ENCODE results near the gene DENND6B. TPM values are rescaled to one million over a fixed set of nuclear protein-coding genes. Genes with fewer than 3 reads are reported as not detected.

The DENND6B gene
- total and polyA plus RNA-seq, 2 of the 13 experiments (the other 11 are each of a cell fraction or from before 2014, with no cell fraction given): 0.95 to 3.8 TPM

DNA sequence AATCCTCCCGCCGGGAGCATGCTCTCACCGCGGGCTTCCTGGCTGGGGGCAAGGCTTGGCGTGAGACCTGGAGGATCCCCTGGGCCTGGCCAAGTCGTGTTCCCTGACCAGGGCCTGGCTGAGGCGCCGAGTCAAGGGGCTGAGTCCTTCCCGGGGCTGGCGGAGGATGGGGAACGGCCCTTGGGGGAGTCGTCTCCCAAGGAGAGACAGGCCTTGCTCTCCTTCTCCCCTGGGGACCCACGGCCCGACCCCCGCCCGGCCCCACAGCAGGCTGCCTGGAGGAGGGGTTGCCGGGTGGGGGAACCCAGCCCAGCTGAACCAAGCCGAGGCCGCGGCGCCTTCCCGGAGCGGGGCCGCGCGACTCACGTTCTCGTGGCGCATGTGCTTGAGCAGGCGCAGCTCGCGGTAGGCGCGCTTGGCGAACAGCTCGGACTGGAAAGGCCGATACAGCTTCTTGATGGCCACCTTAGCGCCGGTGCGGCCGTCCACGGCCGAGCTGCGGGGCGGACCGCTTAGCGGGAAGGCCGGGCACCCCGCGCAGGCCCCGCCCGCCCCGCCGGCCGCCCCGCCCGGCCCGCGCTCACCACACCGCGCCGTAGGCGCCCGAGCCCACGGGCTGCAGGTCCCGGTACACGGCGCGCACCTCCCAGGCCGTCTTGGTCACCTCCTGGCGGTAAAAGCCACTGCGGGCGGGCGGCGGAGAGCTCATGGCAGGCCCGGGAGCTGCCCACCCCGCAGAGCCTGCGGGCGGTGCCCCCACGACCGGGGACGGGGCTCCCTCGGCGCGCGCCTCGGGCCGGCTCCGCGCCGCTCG, 65.8 kb downstream of the DENND6B start (continued):
- TF ChIP-seq, protein P1, sequence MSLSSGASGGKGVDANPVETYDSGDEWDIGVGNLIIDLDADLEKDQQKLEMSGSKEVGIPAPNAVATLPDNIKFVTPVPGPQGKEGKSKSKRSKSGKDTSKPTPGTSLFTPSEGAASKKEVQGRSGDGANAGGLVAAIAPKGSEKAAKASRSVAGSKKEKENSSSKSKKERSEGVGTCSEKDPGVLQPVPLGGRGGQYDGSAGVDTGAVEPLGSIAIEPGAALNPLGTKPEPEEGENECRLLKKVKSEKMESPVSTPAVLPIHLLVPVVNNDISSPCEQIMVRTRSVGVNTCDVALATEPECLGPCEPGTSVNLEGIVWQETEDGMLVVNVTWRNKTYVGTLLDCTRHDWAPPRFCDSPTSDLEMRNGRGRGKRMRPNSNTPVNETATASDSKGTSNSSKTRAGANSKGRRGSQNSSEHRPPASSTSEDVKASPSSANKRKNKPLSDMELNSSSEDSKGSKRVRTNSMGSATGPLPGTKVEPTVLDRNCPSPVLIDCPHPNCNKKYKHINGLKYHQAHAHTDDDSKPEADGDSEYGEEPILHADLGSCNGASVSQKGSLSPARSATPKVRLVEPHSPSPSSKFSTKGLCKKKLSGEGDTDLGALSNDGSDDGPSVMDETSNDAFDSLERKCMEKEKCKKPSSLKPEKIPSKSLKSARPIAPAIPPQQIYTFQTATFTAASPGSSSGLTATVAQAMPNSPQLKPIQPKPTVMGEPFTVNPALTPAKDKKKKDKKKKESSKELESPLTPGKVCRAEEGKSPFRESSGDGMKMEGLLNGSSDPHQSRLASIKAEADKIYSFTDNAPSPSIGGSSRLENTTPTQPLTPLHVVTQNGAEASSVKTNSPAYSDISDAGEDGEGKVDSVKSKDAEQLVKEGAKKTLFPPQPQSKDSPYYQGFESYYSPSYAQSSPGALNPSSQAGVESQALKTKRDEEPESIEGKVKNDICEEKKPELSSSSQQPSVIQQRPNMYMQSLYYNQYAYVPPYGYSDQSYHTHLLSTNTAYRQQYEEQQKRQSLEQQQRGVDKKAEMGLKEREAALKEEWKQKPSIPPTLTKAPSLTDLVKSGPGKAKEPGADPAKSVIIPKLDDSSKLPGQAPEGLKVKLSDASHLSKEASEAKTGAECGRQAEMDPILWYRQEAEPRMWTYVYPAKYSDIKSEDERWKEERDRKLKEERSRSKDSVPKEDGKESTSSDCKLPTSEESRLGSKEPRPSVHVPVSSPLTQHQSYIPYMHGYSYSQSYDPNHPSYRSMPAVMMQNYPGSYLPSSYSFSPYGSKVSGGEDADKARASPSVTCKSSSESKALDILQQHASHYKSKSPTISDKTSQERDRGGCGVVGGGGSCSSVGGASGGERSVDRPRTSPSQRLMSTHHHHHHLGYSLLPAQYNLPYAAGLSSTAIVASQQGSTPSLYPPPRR (CRISPR knock-in tag; IDR thresholded peaks at IDR 0.05; ENCODE audit: borderline replicate concordance): no peak
- TF ChIP-seq, protein P2, sequence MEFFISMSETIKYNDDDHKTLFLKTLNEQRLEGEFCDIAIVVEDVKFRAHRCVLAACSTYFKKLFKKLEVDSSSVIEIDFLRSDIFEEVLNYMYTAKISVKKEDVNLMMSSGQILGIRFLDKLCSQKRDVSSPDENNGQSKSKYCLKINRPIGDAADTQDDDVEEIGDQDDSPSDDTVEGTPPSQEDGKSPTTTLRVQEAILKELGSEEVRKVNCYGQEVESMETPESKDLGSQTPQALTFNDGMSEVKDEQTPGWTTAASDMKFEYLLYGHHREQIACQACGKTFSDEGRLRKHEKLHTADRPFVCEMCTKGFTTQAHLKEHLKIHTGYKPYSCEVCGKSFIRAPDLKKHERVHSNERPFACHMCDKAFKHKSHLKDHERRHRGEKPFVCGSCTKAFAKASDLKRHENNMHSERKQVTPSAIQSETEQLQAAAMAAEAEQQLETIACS (CRISPR knock-in tag; IDR thresholded peaks at IDR 0.05): peak; percentile 72
- TF ChIP-seq, protein P3, sequence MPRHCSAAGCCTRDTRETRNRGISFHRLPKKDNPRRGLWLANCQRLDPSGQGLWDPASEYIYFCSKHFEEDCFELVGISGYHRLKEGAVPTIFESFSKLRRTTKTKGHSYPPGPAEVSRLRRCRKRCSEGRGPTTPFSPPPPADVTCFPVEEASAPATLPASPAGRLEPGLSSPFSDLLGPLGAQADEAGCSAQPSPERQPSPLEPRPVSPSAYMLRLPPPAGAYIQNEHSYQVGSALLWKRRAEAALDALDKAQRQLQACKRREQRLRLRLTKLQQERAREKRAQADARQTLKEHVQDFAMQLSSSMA (CRISPR knock-in tag; IDR thresholded peaks at IDR 0.05): 0 out of 2 replicates have a peak, but pooled peaks have one; percentile 18
- no peak for TF ChIP-seq NFE2L2 (IDR thresholded peaks at IDR 0.05; ENCODE audit: low read length)
- peak; percentile 74 for TF ChIP-seq ZFX (CRISPR knock-in tag; IDR thresholded peaks at IDR 0.05; ENCODE audit: low read depth)
- TF ChIP-seq, protein P4, sequence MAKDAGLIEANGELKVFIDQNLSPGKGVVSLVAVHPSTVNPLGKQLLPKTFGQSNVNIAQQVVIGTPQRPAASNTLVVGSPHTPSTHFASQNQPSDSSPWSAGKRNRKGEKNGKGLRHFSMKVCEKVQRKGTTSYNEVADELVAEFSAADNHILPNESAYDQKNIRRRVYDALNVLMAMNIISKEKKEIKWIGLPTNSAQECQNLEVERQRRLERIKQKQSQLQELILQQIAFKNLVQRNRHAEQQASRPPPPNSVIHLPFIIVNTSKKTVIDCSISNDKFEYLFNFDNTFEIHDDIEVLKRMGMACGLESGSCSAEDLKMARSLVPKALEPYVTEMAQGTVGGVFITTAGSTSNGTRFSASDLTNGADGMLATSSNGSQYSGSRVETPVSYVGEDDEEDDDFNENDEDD (CRISPR knock-in tag; IDR thresholded peaks at IDR 0.05; ENCODE audit: borderline replicate concordance): peak; percentile 54
- TF ChIP-seq, protein P5, sequence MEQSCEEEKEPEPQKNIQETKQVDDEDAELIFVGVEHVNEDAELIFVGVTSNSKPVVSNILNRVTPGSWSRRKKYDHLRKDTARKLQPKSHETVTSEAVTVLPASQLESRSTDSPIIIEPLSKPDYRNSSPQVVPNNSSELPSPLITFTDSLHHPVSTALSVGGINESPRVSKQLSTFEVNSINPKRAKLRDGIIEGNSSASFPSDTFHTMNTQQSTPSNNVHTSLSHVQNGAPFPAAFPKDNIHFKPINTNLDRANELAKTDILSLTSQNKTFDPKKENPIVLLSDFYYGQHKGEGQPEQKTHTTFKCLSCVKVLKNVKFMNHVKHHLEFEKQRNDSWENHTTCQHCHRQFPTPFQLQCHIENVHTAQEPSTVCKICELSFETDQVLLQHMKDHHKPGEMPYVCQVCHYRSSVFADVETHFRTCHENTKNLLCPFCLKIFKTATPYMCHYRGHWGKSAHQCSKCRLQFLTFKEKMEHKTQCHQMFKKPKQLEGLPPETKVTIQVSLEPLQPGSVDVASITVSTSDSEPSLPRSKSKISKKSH (CRISPR knock-in tag; IDR thresholded peaks at IDR 0.05; ENCODE audit: borderline replicate concordance): peak; percentile 63; the same call in 1 of the 2 replicates
- no peak for TF ChIP-seq PAX8 (CRISPR knock-in tag; IDR thresholded peaks at IDR 0.05; ENCODE audit: borderline replicate concordance)
- TF ChIP-seq EP300 (IDR thresholded peaks at IDR 0.05; ENCODE audit: low read depth in 2 of 2, low read length in 2 of 2): no peak
- TF ChIP-seq EP300 (CRISPR knock-in tag; IDR thresholded peaks at IDR 0.05; ENCODE audit: borderline replicate concordance): no peak
- TF ChIP-seq, protein P6, sequence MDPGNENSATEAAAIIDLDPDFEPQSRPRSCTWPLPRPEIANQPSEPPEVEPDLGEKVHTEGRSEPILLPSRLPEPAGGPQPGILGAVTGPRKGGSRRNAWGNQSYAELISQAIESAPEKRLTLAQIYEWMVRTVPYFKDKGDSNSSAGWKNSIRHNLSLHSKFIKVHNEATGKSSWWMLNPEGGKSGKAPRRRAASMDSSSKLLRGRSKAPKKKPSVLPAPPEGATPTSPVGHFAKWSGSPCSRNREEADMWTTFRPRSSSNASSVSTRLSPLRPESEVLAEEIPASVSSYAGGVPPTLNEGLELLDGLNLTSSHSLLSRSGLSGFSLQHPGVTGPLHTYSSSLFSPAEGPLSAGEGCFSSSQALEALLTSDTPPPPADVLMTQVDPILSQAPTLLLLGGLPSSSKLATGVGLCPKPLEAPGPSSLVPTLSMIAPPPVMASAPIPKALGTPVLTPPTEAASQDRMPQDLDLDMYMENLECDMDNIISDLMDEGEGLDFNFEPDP (CRISPR knock-in tag; conservative IDR thresholded peaks at IDR 0.05): 0 out of 2 replicates have a peak, but pooled peaks have one; percentile 53
- TF ChIP-seq PTBP1 (IDR thresholded peaks at IDR 0.05; ENCODE audit: low read depth, low read length, poor library complexity, severe bottlenecking): no peak
- no peak for TF ChIP-seq AKAP8 (CRISPR knock-in tag; IDR thresholded peaks at IDR 0.05)
- TF ChIP-seq TCF7L2 (IDR thresholded peaks at IDR 0.05; ENCODE audit: low read depth, low read length): no peak

All from HepG2 (cell line).